ENCODE measurements around the gene REV3L. TPM values are rescaled to one million over a fixed set of nuclear protein-coding genes. Genes with fewer than 3 reads are reported as not detected.

The REV3L gene
- polyA plus RNA-seq, 3 donors from 2014 or later = 0.75 to 18.3 (median 9.0) TPM

GRCh38 chr6:111274593-111275217, 208.3 kb downstream of the REV3L start:
- DNase-seq = no peak
- Mint-ChIP-seq H3K36me3 (peaks cover 57 to 70% (median 68%) of the 10 kb centered on the region in 3 donors), H3K27ac (no peak overlapping the region), H3K4me3 (no peak overlapping the region), H3K27me3 (ENCODE audit: low read depth in 3 of 3) (no peaks in the 10 kb centered on the region), H3K9me3 (peaks cover 14 to 28% (median 16%) of the 10 kb centered on the region in 6 donors), H3K4me1 (peaks cover 0 to 6% of the 10 kb centered on the region in 2 donors)

GRCh38 chr6:111270121-111270520, 212.9 kb downstream of the REV3L start:
- no peak overlapping the region for H3K27ac Mint-ChIP-seq
- peaks cover 0 to 1% (median 0%) of the 10 kb centered on the region in 3 donors for H3K27me3 Mint-ChIP-seq (ENCODE audit: low read depth in 3 of 3)

GRCh38 chr6:111269401-111269970, 213.5 kb downstream of the REV3L start:
- Mint-ChIP-seq H3K4me1 (peaks cover 12 to 18% of the 10 kb centered on the region in 2 donors), H3K27ac (no peak overlapping the region), H3K36me3 (peaks cover 21 to 51% (median 34%) of the 10 kb centered on the region in 3 donors), H3K27me3 (ENCODE audit: low read depth in 3 of 3) (peaks cover 0 to 1% (median 0%) of the 10 kb centered on the region in 3 donors), H3K4me3 (no peak overlapping the region), H3K9me3 (peaks cover 4 to 14% (median 6%) of the 10 kb centered on the region in 6 donors)
- no peak for DNase-seq

More at GRCh38 chr6:111270121-111270520, 212.9 kb downstream of the REV3L start:
- H3K4me3 Mint-ChIP-seq = no peak overlapping the region
- peaks cover 12 to 18% of the 10 kb centered on the region in 2 donors for H3K4me1 Mint-ChIP-seq
- H3K9me3 Mint-ChIP-seq = peaks cover 10 to 21% (median 11%) of the 10 kb centered on the region in 6 donors
- H3K36me3 Mint-ChIP-seq = peaks cover 27 to 58% (median 40%) of the 10 kb centered on the region in 3 donors
- DNase-seq = no peak

DNA sequence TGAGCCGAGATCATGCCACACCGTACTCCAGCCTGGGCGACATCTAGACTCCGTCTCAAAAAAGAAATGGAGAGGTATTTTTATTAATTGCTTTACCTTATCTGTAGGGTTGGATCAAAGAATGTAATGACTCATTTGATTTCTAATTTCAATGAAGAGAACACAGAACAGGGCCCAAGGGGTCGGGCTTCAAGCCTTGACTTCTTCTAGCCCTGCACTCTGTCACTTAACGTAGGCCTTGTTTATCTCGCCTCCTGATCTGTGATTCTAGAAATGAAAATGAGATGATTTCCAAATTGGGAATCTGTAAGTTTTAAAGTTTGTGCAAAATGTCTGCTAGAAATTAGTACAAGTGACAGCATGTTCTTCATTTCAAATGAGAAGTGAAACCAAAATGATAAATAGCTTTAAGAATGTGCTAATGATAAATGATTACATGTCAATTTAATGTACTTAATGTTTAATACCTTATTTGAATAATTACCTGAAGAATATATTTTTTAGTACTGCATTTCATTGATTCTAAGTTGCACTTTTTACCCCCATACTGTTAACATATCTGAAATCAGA, 215.2 kb downstream of the REV3L start:
- Mint-ChIP-seq H3K27me3 (ENCODE audit: low read depth in 3 of 3) (peaks cover 0 to 1% (median 0%) of the 10 kb centered on the region in 3 donors), H3K27ac (peak overlapping the region in 1 of 6 donors; percentile 40), H3K4me3 (no peak overlapping the region), H3K9me3 (no peaks in the 10 kb centered on the region), H3K36me3 (peaks cover 5 to 42% (median 28%) of the 10 kb centered on the region in 3 donors), H3K4me1 (peaks cover 11 to 18% of the 10 kb centered on the region in 2 donors)
- DNase-seq = no peak

GRCh38 chr6:111266276-111266675, 216.7 kb downstream of the REV3L start:
- peaks cover 4 to 41% (median 28%) of the 10 kb centered on the region in 3 donors for H3K36me3 Mint-ChIP-seq

GRCh38 chr6:111265842-111266241, 217.2 kb downstream of the REV3L start:
- Mint-ChIP-seq H3K27ac (peak overlapping the region in 1 of 6 donors; percentile 67), H3K4me1 (peaks cover 14 to 30% of the 10 kb centered on the region in 2 donors), H3K9me3 (no peaks in the 10 kb centered on the region), H3K36me3 (peaks cover 4 to 41% (median 28%) of the 10 kb centered on the region in 3 donors), H3K27me3 (ENCODE audit: low read depth in 3 of 3) (peaks cover 0 to 1% (median 0%) of the 10 kb centered on the region in 3 donors), H3K4me3 (no peak overlapping the region)
- DNase-seq = no peak

More at GRCh38 chr6:111266276-111266675, 216.7 kb downstream of the REV3L start:
- H3K9me3 Mint-ChIP-seq = no peaks in the 10 kb centered on the region
- H3K27ac Mint-ChIP-seq = peak overlapping the region in 1 of 6 donors; percentile 67
- H3K4me3 Mint-ChIP-seq = no peak overlapping the region
- H3K4me1 Mint-ChIP-seq = peaks cover 11 to 25% of the 10 kb centered on the region in 2 donors
- peaks cover 0 to 1% (median 0%) of the 10 kb centered on the region in 3 donors for H3K27me3 Mint-ChIP-seq (ENCODE audit: low read depth in 3 of 3)
- DNase-seq = no peak

- Mint-ChIP-seq H3K9me3 (peaks cover 0 to 2% (median 0%) of the 10 kb centered on the region in 6 donors), H3K36me3 (peaks cover 0 to 36% (median 22%) of the 10 kb centered on the region in 3 donors), H3K4me3 (no peak overlapping the region), H3K27ac (no peak overlapping the region), H3K27me3 (ENCODE audit: low read depth in 3 of 3) (peaks cover 11% of the 10 kb centered on the region in 3 donors), H3K4me1 (peaks cover 27 to 43% of the 10 kb centered on the region in 2 donors)
- no peak for DNase-seq
These were observed 219.2 kb downstream of the REV3L start for GRCh38 chr6:111263837-111264236.

DNA sequence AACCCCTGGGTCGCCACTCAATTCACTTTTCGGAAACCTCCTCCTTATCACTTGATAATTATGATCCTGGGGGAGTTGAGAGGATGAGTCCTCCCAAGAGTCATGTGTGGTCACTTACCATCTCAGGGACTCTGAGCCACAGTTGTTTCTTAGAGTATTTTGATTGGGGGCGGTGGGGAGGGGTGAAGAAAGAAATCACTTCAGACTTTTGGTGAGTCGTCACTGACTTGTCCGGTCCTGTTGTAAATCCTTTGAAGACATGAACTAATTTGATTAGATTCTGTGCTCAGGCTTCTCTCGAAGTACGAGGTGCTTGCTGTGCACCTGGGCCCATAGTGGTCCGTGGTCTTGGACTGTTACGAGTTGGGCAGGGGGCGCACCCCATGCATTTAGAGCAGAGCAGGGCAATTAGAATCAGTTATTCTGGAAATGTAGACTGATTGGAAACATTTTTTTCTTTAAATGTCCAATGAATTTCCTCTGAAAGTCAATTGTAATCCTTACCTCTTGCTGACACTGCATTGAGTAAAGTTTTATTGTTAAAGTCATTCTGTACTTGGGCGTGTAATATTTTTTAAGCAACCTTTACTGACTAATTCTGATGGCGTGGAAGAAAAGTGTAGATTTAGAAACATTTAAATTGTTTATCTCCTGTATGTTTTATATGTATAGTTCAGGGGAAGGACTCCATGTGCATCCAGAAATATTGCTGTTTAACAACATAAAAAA, 222.3 kb downstream of the REV3L start:
- peaks cover 11 to 16% (median 14%) of the 10 kb centered on the region in 3 donors for H3K27me3 Mint-ChIP-seq (ENCODE audit: low read depth in 3 of 3)
- peak overlapping the region; percentile 40 to 88 (median 73) for H3K27ac Mint-ChIP-seq

GRCh38 chr6:111259089-111259831, 223.8 kb downstream of the REV3L start:
- Mint-ChIP-seq H3K4me3 (peak overlapping the region; percentile 75 to 89 (median 86)), H3K36me3 (peaks cover 0 to 6% (median 6%) of the 10 kb centered on the region in 3 donors), H3K27ac (peak overlapping the region; percentile 77 to 94 (median 88)), H3K9me3 (peaks cover 0 to 2% (median 0%) of the 10 kb centered on the region in 6 donors), H3K27me3 (ENCODE audit: low read depth in 3 of 3) (peaks cover 11 to 19% (median 18%) of the 10 kb centered on the region in 3 donors), H3K4me1 (peaks cover 21 to 31% of the 10 kb centered on the region in 2 donors)
- DNase-seq = peak; percentile 99

More for the DNA sequence above, 222.3 kb downstream of the REV3L start:
- Mint-ChIP-seq H3K4me3 (peak overlapping the region; percentile 75 to 89 (median 86)), H3K4me1 (peaks cover 21 to 33% of the 10 kb centered on the region in 2 donors), H3K36me3 (peaks cover 0 to 8% (median 6%) of the 10 kb centered on the region in 3 donors), H3K9me3 (peaks cover 0 to 2% (median 0%) of the 10 kb centered on the region in 6 donors)
- DNase-seq = no peak

DNA sequence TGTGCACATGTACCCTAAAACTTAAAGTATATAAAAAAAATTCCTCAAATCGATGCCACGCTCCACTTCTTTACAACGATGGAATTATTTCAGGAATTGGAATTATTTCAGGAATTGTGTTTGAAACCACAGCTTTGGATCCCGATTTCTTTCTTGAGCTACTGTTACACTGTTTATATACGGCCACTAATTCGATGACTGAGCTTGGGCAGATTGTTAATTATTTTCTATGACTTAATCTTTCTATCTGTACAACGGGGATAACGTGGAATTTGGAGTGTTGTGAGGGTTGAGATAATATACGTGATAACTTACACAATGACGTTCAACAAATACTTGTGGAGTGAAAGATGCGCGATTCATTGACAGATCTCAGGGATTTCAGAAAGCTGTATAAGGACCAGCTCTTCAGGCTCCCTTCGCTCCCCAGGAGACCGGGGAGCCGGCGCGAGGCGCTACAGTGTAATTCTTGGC, 224.4 kb downstream of the REV3L start:
- Mint-ChIP-seq H3K9me3 (peaks cover 0 to 2% (median 0%) of the 10 kb centered on the region in 6 donors), H3K27me3 (ENCODE audit: low read depth in 3 of 3) (peaks cover 11 to 19% (median 18%) of the 10 kb centered on the region in 3 donors), H3K4me3 (peak overlapping the region; percentile 75 to 89 (median 86)), H3K27ac (peak overlapping the region; percentile 77 to 94 (median 84)), H3K4me1 (peaks cover 21 to 31% of the 10 kb centered on the region in 2 donors), H3K36me3 (peaks cover 0 to under 1% (median 0%) of the 10 kb centered on the region in 3 donors)
- DNase-seq = no peak

- Mint-ChIP-seq H3K4me3 (no peak overlapping the region), H3K4me1 (peaks cover 21 to 31% of the 10 kb centered on the region in 2 donors), H3K36me3 (no peaks in the 10 kb centered on the region), H3K9me3 (peaks cover 0 to 2% (median 0%) of the 10 kb centered on the region in 6 donors), H3K27ac (peak overlapping the region in 3 of 6 donors; percentile 4 to 87 (median 74)), H3K27me3 (ENCODE audit: low read depth in 3 of 3) (peaks cover 11 to 19% (median 18%) of the 10 kb centered on the region in 3 donors)
- DNase-seq = no peak
These were observed 225.0 kb downstream of the REV3L start for GRCh38 chr6:111258010-111258409.

GRCh38 chr6:111256646-111257045, 226.4 kb downstream of the REV3L start:
- Mint-ChIP-seq H3K4me1 (peaks cover 21 to 24% of the 10 kb centered on the region in 2 donors), H3K4me3 (no peak overlapping the region), H3K27me3 (ENCODE audit: low read depth in 3 of 3) (peaks cover 11 to 19% (median 18%) of the 10 kb centered on the region in 3 donors), H3K27ac (no peak overlapping the region), H3K9me3 (peaks cover 0 to 2% (median 0%) of the 10 kb centered on the region in 6 donors), H3K36me3 (no peaks in the 10 kb centered on the region)
- no peak for DNase-seq
